HPDE6-E6E7 (cell line): ENCODE results near the gene GDE1.

Experiments
- DNase-seq: peaks from one replicate; pipeline ENCODE4 v3.0.0; 2011; ENCODE audit warnings: missing footprints; ENCODE audit errors: extremely low spot score

Gene GDE1

DNA sequence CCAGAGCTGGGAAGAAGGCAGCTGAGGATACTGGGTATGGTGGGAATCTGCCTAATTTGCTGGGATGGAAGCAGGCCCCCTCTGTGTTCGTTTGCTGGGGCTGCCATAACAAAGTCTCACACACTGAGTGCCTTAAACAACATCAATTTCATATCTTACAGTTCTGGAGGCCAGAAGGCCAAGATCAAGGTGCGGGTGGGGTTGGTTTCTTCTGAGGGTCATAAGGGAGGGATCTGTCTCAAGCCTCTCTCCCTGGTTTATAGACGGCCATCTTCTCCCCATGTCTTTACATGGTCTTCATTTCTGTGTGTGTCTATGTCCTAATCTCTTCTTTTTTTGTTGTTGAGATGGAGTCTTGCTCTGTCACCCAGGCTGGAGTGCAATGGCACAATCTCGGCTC lies 35.8 kb downstream of the GDE1 start:
- DNase-seq = no peak

DNA sequence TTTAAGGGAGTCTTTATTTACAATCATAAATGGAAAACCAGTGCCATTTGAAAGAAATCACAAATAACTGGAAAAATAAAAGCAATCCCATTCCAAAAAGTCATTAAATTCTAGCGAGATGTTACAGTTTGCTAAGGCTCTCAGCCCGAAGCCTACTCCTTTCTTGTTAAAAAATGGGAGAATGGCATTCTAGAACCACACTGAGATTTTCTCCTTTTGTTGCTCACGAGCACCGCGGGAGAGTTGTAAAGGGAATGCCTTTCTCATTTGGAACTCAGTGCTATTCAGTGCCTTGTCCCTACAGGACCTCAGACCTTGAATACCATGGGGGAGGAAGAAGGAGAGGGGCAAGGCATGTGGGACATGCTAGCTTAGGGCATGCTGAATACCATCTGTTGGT lies 36.3 kb downstream of the GDE1 start:
- DNase-seq = no peak

- DNase-seq = no peak
Measured at GRCh38 chr16:19484096-19484495, 37.8 kb downstream of the GDE1 start.

DNA sequence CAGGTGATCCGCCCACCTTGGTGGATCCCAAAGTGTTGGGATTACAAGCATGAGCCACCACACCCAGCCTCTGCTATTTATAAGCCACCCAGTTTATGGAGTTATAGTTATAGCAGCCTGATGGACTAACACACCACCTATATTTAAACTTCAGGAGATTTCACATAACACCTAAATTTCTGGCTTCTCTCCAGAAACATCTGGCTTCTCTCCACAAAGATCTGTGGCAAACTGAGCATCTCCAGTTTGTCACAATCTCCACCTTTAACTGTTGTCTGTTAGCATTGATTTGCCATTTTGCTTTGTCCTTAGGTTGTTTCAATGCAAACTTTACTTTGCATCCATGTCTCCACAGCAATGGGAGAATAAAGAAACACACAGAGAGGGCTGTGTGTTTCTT lies 39.6 kb downstream of the GDE1 start:
- no peak for DNase-seq

DNA sequence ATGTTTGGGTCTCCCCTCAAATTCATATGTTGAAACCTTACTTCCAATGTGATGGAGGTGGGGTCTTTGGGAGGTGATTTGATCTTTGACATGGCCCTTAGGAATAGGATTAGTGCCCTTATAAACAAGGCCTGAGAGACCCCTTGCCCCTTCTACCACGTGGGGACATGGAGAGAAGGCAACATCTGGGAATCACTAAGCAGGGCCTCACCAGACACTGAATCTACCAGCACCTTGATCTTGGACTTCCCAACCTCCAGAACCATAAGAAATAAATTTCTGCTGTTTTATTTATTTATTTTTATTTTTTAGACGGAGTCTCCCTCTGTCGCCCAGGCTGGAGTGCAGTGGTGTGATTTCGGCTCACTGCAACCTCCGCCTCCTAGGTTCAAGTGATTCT lies 40.1 kb downstream of the GDE1 start:
- no peak for DNase-seq

GRCh38 chr16:19481296-19481695 lies 40.6 kb downstream of the GDE1 start:
- no peak for DNase-seq

- DNase-seq = no peak
Measured at GRCh38 chr16:19479302-19479721, 42.6 kb downstream of the GDE1 start.

GRCh38 chr16:19478505-19478904 lies 43.4 kb downstream of the GDE1 start:
- no peak for DNase-seq

GRCh38 chr16:19474617-19475016 lies 47.3 kb downstream of the GDE1 start:
- DNase-seq = no peak

DNA sequence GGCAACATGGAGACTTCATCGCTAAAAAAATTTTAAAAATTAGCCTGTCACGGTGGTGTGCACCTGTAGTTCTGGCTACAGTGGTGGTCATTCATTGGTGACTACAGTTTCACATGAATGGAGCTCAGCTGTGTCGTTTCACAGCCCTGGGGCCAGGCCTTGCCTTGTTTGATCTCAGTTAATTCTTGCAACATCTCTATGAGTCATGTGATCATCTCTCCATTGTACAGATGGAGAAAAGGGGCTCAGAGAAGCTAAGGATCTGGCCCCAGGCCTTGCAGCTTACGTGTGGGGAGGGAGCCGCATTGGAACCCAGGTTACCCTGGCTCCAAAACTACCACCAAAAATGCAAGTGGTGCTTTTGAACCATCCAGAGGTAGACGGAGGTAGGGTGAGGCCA lies 49.4 kb downstream of the GDE1 start:
- DNase-seq = no peak

DNA sequence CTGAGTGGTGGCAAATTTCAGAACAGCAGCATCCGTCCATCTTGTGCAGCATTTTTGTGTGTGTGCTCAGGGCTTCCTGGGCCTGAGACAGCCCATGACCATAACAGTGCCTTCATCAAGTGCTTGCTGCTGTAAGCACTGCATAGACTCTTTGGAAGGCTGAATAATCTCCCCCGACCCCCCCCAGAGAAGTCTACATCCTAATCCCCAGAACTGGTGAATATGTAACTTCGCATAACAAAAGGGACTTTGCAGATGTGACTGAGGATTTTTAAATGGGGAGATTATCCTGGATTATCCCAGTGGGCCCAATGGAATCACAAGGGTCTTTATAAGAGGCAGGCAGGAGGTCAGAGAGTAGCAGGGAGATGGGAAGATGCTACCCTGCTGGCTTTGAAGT lies 53.6 kb downstream of the GDE1 start:
- DNase-seq = no peak

- DNase-seq = no peak
Measured at GRCh38 chr16:19463468-19464315, 58.2 kb downstream of the GDE1 start.

DNA sequence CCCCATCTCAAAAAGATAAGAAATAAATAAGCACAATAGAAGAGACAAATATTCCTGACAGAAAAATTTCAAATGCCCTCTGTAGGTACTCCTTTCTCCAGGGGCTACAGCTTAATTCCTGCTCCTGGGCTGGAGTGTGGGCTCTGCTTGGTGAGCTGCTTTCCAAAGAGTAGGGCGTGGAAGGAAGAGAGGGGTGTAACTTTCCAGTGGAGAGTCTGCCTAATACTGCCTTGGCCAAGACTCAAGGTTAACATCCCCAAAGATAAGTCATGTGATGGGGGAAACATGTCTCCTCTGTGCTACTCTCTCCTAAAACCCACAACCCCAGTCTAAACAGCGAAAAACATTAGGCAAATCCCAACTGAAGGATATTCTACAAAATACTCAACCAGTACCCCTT lies 61.5 kb downstream of the GDE1 start:
- DNase-seq = no peak

- DNase-seq = no peak
Measured at GRCh38 chr16:19458722-19459379, 63.0 kb downstream of the GDE1 start.
